Measurements from ENCODE around the gene DLGAP1.

DNA sequence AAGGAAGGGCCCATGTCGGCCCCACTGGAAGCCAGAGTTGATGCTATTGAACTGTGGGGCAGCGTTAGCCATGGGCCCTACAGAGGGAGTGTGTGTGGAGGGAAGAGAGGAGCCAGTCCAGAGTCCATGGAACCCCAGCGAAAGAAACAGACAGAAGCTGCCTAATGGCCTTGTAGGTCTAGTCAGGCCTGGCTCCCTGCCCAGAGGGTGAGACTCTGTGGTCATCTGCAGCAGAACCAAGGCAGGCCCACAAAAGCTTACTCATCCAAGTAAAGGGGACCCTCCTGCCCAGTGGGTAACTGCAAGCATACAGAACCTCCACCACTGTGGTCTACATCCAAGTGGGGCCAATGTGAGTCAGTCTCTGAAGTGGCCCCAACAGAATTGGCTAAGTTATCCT is 565.3 kb downstream of the DLGAP1 start:
- TF ChIP-seq, protein P1, sequence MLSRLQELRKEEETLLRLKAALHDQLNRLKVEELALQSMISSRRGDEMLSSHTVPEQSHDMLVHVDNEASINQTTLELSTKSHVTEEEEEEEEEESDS (CRISPR knock-in tag; IDR thresholded peaks at IDR 0.05; ENCODE audit: borderline replicate concordance) = no peak
- TF ChIP-seq ZNF530 (CRISPR knock-in tag; IDR thresholded peaks at IDR 0.05; ENCODE audit: low read depth) (no peak), RNF2 (conservative IDR thresholded peaks at IDR 0.05; ENCODE audit: low read depth) (no peak), POLR2A (IDR thresholded peaks at IDR 0.05; ENCODE audit: insufficient read depth in 1 of 2, low read depth in 2 of 2, low read length in 2 of 2) (no peak), DNMT1 (CRISPR knock-in tag; IDR thresholded peaks at IDR 0.05) (no peak), ZNF749 (CRISPR knock-in tag; IDR thresholded peaks at IDR 0.05; ENCODE audit: borderline replicate concordance) (no peak), SIN3A (IDR thresholded peaks at IDR 0.05; ENCODE audit: borderline replicate concordance, low read depth, low read length) (no peak), ZNF34 (CRISPR knock-in tag; IDR thresholded peaks at IDR 0.05; ENCODE audit: borderline replicate concordance) (no peak), ZNF816 (CRISPR knock-in tag; IDR thresholded peaks at IDR 0.05; ENCODE audit: borderline replicate concordance) (no peak), SRSF1 (optimal IDR thresholded peaks at IDR 0.05; ENCODE audit: low read depth, low read length) (no peak), ZBTB33 (CRISPR knock-in tag; IDR thresholded peaks at IDR 0.05) (no peak)
- TF ChIP-seq, protein P2, sequence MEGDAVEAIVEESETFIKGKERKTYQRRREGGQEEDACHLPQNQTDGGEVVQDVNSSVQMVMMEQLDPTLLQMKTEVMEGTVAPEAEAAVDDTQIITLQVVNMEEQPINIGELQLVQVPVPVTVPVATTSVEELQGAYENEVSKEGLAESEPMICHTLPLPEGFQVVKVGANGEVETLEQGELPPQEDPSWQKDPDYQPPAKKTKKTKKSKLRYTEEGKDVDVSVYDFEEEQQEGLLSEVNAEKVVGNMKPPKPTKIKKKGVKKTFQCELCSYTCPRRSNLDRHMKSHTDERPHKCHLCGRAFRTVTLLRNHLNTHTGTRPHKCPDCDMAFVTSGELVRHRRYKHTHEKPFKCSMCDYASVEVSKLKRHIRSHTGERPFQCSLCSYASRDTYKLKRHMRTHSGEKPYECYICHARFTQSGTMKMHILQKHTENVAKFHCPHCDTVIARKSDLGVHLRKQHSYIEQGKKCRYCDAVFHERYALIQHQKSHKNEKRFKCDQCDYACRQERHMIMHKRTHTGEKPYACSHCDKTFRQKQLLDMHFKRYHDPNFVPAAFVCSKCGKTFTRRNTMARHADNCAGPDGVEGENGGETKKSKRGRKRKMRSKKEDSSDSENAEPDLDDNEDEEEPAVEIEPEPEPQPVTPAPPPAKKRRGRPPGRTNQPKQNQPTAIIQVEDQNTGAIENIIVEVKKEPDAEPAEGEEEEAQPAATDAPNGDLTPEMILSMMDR (CRISPR knock-in tag; IDR thresholded peaks at IDR 0.05) = no peak

All from HepG2 (cell line).